Forelimb muscle (tissue), 1 donor: Measurements from ENCODE around the gene TEX2. TPM values are rescaled to one million over a fixed set of nuclear protein-coding genes. Genes with fewer than 3 reads are reported as not detected.
A peak's percentile ranks its signal among the peaks of the same experiment; 100 is the strongest.

Source experiments
- DNase-seq: peaks from one replicate; pipeline ENCODE4 v3.0.0-alpha.2; 2013; ENCODE audit warnings: low read depth
- polyA plus RNA-seq: library from polyadenylated mRNA; unstranded; fragments of 120-200 nt; gene quantifications from one replicate; pipeline ENCODE4 v1.2.1, GENCODE V29; 2013; ENCODE audit not compliant: insufficient read length

Gene TEX2
- polyA plus RNA-seq, 1 donor, result 22.2 TPM

- DNase-seq, result no peak
Observed at GRCh38 chr17:64160378-64160777, 102.7 kb downstream of the TEX2 start.

- DNase-seq, result no peak
Observed at GRCh38 chr17:64158831-64159590, 104.0 kb downstream of the TEX2 start.

- DNase-seq, result no peak
Observed at GRCh38 chr17:64158406-64158805, 104.7 kb downstream of the TEX2 start.

- no peak for DNase-seq
Observed at GRCh38 chr17:64157669-64158180, 105.3 kb downstream of the TEX2 start.

- DNase-seq, result no peak
Observed at GRCh38 chr17:64156670-64157069, 106.4 kb downstream of the TEX2 start.

- peak; percentile 67 for DNase-seq
Observed at GRCh38 chr17:64155751-64156544, 107.1 kb downstream of the TEX2 start.

GRCh38 chr17:64155129-64155528, 107.9 kb downstream of the TEX2 start:
- DNase-seq, result no peak

- no peak for DNase-seq
Observed at GRCh38 chr17:64154717-64155116, 108.3 kb downstream of the TEX2 start.

- no peak for DNase-seq
Observed at GRCh38 chr17:64154313-64154695, 108.8 kb downstream of the TEX2 start.

- DNase-seq, result no peak
Observed at GRCh38 chr17:64153565-64154312, 109.3 kb downstream of the TEX2 start.

- no peak for DNase-seq
Observed at GRCh38 chr17:64152428-64153125, 110.5 kb downstream of the TEX2 start.

- no peak for DNase-seq
Observed at GRCh38 chr17:64151016-64151368, 112.1 kb downstream of the TEX2 start.

- no peak for DNase-seq
Observed at GRCh38 chr17:64150237-64151015, 112.6 kb downstream of the TEX2 start.

GRCh38 chr17:64149196-64149595, 113.9 kb downstream of the TEX2 start:
- no peak for DNase-seq

- DNase-seq, result no peak
Observed at GRCh38 chr17:64148699-64149098, 114.4 kb downstream of the TEX2 start.

- no peak for DNase-seq
Observed at GRCh38 chr17:64148017-64148631, 114.9 kb downstream of the TEX2 start.

GRCh38 chr17:64147110-64148016, 115.7 kb downstream of the TEX2 start:
- no peak for DNase-seq

GRCh38 chr17:64146418-64147109, 116.5 kb downstream of the TEX2 start:
- no peak for DNase-seq
